GM19452 (cell line): ENCODE data around the gene NDUFB8.

Experiments used
- ATAC-seq: cut with Tn5 transposase; IDR thresholded peaks from one replicate; pipeline ENCODE4 v1.9.1; 2021; ENCODE audit not compliant: unreplicated experiment

NDUFB8 gene

DNA sequence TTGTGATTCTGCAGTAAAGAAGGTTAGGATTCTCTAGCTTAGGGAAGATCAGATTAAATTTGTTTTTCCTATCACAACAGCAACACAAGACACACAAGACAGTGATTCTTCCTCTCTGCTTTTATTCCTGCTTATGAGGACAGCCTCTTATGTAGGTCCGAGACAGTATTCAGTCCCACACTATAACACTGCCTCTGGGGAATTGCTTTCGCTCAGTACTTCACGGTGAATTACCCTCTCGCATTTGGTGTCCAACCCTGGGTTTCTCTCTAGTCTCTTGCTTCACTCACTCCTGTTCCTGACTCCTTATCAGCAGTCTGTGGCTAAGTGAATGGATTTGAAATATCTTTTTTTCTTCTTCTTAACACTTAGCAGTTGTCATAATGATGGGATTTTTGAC is 7.8 kb upstream of the NDUFB8 start:
- ATAC-seq: no peak

DNA sequence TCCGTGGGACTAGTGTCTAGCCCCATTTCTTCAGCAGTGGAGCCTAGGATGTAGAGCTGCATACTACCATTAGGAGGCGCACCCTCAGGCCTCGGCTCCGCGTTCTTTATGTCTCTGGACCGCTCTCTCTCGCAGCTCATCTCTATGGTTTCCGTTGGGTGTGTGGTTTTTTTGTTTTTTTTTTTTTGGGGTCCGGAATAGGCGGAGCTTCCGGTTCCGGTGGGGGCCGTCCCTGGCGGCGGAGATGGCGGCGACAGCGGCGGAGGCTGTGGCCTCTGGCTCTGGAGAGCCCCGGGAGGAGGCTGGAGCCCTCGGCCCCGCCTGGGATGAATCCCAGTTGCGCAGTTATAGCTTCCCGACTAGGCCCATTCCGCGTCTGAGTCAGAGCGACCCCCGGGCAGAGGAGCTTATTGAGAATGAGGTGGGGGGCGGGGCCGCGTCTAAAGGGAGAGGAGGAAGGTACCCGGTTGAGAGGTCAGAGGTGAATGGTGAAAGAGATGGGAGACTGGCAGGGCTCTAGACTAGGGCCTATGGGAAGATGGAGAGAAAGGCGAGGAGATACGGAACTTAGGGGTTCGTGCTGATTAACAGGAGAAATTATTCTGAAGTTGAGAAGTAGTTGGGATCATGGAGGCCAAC is 6.2 kb upstream of the NDUFB8 start, which contains the start of gene HIF1AN:
TSS of gene HIF1AN (plus strand) at position 229 of the 639 bp plus-strand sequence. CDS start at position 245, 16 bp downstream.
- ATAC-seq: peak; percentile 94

DNA sequence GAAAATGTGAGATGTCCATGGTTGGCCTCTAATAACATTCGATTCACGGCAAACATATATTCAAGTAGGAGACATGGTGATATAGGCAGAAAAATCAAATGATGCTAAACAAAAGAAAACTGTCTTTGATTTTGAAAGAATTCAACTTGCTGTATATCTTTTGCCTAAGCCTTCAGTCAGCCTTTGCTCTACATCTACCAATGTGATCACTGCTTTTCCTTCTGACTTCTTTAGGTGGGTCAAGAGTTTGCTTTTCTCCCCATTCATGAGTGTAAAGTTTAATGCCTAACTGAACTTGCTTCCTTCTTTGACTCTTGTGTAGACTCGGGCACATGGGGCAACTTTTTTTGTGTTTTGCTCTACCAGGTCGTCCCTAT is 5.7 kb upstream of the NDUFB8 start:
- peak; percentile 2 for ATAC-seq

DNA sequence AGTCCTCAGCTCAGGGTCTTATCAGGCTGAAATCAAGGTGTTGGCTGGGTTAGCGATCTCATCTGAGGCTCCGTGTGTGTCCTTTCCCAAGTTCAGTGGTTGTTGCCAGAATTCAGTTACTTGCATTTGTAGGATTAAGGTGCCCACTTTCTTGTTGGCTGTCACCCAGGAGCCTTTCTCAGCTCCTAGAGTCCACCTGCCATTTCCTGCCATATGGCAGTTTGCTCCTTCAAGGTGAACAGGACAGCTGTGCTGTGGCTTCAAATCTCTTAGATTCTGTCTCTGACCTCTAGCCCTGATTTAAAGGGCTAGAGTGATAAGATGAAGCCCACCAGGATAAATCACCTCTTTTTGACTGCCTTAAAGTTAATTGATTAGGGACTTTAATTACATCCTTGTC is 5.1 kb upstream of the NDUFB8 start:
- no peak for ATAC-seq

DNA sequence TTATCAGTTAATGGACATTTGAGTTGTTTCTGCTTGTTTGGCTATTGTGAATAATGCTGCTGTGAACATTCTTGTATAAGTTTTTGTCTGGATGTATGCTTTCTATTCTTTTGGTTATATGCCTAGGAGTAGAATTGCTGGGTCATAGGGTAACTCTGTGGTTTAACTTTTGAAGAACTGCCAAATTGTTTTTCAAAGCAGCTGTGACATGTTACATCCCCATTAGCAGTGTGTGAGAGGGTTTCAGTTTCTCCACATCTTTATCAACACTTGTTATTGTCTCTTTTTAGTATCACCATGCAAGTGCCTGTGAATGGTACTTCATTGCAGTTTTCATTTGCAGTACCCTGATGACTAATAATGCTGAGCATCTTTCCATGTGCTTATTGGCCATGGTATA is 2.1 kb upstream of the NDUFB8 start:
- ATAC-seq: no peak

DNA sequence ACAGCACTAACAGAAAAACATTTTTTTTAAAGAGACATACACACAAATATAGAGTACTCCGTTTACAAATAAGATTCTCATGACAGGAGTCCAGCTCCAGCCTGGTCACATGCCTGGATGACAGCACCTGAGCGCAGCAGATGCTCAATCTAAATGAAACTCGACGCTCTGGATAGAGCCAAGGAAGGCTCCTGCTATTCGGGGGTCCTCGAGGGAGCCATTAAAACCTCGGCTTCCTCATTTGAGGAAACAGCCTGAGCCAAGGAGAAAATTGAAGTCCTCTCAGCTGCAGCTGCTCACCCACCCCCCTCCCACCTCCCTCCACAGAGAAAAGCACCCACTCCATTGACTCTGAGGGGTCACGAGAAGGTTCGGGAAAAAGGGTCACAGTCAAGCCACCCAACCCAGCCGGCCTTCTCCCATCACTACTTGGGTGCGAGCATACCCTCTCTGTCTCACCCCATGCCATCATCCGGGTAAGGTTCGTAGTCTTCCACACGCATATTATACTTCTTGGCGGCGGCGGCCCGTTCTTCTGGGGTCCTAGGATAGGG is 673 bp downstream of the NDUFB8 start:
- no peak for ATAC-seq

DNA sequence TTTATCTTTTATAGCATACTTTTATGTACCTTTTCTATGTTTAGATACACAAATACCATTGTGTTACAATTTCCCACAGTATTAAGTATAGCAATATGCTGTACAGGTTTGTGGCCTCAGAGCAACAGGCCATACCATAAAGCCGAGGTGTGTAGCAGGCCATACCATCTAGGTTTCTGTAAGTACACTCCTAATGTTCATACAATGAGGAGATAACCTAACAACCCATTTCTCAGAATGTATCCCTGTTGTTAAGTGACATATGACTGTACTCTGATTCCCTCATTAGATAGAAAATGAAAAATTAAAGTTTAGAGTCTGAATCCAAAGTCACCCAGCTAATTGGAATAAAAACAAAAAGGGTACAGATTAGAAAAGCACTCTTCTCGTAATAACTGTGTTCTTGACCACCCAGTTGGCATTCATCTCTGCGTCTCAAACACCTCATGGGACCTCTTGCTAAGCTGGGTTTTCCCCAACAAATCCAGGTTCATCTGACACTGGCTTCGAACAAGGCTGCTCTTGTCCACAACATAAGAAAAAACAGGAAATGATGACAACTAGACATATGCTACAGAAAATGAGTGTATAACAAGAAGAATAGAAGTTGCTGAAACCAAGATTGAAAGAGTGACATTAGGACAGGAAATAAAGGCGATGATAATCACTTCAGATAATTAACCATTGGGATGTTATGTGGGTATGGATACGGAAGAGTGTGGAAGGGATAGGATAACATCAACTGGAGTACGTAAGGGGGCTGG is 1.4 kb downstream of the NDUFB8 start:
- no peak for ATAC-seq

DNA sequence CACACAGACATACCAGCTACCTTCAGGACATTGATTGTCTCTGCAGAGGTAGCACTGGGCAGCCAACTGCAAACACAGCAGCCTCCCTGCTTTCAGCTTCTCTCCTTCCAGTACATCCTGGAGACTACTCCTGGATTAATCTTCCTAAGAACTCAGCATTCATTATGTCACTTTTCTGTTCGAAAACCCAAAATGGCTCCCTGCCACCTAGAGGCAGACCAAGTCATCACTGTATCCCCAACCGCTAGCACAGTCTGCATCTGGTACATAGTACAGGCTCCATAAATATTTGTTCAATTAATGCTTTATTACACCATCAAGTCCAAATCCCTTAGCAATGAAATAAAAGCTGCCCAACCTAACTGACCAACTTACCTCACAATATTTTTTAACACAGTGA is 5.0 kb downstream of the NDUFB8 start:
- no peak for ATAC-seq

DNA sequence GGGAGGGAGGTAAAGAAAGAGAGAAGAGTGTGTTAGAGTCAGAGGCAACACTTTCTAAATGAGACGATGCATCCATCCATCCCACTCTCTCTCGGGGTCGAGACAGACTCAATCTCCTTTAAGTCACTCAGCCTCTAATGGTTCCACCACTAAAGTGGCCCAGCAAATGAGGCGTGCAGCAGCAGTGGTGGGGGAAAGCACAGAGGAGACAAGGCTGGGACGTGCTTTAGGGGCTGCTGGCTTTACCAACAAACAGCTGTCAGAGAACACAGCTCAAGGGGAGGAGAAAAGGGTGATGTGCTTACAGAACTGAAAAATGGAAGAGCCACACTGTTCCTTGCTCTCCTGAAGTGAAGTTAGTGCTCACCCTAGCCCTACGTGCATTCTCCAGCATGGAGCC is 5.5 kb downstream of the NDUFB8 start:
- no peak for ATAC-seq

DNA sequence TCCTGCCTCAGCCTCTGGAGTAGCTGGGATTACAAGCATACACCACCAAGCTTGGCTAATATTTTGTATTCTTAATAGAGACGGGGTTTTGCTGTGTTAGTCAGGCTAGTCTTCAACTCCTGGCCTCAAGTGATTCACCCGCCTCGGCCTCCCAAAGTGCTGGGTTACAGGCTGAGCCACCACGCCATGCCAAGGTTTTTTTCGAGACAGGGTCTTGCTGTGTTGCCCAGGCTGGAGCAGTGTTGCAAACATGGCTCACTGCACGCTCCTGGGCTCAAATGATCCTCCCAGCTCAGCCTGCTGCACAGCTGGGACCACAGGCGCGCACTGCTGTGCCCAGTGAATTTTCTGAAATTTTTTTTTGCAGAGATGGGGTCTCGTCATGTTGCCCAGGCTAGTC is 6.7 kb downstream of the NDUFB8 start:
- no peak for ATAC-seq

DNA sequence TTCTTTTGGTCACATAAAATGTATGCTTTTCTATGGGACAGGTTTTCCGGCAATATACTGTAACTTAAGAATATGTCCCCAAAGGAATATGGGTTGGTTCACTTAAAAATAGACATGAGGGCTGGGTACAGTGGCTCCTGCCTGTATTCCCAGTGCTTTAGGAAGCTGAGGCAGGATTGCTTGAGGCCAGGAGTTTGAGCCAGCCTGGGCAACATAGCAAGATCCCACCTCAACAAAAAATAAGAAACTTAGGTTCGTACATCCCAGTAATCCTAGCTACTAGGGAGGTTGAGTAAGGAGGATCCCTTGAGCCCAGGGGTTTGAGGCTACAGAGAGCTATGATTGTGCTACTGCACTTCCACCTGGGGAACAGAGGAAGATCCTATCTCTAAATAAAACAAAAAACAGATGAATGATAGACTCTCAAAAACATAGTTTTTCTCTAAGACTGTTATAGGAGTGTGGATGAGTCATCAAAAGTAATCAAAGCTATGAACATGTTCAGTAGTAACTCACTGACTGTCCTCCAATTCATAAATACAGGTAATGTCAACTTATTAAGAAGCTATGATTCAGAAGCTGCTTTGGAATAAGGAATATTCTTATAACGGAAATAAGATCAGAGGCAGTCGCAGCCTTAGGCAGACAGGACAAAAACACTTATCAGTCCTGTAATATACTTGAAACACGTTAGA is 7.4 kb downstream of the NDUFB8 start:
- no peak for ATAC-seq

DNA sequence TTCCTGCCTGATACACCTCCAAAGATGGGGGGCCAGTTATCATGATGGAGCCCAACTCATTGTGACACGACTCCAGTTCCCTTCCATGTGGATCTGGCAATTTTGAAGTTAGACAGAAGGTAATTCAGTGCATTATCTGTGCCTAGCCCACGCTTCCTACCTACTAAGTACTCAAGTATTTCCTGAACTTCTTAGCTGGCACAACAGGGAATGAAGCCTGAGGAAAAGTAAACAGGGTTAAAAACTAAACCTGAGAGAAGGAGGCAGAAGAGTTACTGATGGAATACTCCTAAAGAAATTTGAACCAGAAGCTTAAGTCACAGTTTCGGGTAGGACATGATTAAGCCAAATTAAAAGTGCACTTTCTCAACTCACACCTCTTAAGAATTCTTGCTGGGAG is 8.9 kb downstream of the NDUFB8 start:
- ATAC-seq: no peak

DNA sequence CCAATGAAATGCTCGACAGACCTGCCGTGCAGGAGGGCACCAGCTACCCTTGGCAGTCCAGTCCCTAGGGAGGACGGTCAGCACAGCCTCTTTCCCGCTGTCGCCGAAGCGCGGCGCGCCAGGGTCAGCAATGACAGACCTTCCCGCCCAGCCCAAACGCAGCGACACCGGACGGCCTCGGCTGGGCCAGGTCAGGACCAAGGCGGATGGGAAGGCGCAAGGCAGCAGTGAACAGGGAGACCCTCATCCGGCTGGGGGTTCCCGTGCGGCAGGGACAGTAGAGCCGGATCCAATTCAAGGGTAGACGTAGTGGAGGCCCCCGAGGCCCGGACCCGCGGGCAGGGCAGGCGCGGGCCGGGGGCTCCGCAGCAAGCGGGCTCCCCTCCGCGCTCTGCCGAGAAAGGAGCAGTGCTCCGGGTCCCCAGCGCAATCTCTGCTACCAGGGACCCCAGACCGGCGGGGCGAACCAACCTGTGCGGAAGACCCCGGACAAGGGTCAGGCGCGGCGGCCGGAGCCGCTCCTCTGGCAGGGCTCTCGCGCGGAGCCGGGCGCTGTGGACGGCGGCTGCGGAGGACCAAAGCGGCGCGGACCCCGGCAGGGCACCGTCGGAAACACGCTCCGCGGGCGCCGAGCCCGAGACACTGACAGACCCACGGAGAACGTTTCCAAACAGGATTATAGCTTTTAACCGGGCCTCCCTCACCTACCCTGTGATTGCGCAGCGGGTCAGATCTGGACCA is 10.2 kb downstream of the NDUFB8 start, which contains the start of gene SEC31B:
TSS of gene SEC31B (minus strand) at position 551 of the 741 bp plus-strand sequence. CDS start 2,909 bp downstream, outside the sequence.
- ATAC-seq: no peak

DNA sequence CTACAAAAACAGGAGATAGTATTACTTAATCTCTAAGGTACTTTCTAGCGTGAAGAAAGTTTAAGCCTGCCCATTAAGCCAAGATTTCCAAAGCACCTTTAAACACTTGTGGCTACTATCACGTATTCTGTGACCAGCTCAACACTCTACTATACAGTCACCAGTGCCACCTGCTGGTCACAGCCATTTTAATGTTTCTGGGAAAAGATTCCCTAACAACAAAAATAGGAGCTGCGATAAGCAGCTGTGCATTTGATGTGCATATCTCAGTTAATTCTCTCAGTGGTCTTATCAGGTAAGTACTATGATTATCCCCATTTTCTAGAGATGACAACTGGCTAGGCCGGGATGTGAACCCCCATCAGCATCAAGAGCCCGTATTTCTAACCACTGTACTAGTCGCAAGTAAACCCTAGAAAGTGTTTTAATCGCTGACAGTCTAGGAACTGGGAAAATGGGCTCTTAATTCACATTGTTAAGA is 10.9 kb downstream of the NDUFB8 start:
- no peak for ATAC-seq

DNA sequence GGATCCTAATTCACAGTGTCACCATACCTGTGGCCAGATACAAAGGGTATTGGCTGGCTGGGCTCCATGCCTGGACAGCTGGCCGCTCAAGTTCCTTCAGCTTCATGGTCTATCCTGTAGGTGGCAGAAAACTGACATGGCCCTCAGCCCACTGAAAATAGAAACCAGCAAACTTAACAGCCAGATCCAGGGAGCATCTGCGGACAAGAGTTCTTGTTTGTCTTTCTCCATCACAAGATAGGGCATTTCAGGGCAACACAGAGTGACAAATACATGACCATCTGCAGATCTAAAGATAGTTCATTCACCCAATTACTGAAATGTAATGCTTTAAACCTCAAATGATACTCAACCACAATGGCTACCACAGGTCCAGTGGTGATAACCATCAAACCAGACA is 12.8 kb downstream of the NDUFB8 start:
- ATAC-seq: no peak

DNA sequence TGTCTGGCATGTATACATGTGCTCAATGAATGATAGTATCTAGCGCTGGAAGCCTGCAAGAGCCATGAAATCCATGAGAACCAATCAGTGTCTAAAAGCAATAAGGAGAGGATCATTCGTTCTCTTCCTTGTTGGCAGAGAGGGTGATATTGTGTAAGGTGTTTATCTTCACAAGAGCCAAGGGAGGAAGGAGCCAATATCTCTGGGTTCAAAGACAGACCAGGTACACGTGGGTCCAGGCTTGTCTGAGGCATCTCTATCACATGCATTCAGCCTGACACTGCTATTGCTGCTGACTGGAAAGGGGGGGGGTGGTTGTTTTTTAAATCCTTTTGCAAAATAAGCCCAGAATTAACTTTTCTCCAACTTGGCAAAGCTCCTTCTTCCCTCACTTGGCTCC is 14.1 kb downstream of the NDUFB8 start:
- ATAC-seq: no peak

DNA sequence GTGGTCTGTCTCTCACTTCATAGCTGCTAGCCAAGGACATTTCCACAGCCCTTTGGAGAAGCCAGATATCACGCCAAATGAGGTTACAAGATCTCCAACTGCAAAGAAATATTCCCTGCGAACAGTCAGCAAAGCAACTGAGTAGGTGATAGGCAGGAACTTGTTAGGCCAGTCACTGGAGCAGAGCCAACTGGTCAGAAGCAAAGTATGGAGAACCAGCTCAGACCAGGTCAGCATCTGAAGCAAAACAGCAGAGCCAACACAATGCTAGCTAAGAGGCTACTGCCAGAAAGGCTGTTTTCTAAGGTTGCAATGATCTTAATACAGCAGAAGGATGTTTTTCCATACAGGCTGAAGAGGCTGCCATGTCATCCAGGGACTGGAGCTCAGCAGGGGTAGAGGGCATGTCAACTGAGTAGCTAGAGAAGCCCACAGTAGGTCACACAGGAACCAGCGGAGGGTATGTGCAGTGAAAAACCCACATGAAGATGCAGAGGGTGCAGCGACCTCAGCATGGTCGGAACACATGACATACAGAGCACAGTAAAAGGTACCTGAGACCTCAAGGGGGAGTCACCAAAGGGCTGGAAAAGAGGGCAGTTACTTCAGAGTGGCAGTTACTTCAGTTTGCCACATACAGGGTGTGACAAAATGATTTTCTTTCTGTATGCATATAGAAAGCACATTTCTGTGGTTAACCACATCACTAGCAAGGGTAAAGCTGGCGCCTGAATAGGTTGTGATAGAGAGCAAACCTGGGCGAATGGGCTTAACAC is 18.9 kb downstream of the NDUFB8 start:
- ATAC-seq: no peak

DNA sequence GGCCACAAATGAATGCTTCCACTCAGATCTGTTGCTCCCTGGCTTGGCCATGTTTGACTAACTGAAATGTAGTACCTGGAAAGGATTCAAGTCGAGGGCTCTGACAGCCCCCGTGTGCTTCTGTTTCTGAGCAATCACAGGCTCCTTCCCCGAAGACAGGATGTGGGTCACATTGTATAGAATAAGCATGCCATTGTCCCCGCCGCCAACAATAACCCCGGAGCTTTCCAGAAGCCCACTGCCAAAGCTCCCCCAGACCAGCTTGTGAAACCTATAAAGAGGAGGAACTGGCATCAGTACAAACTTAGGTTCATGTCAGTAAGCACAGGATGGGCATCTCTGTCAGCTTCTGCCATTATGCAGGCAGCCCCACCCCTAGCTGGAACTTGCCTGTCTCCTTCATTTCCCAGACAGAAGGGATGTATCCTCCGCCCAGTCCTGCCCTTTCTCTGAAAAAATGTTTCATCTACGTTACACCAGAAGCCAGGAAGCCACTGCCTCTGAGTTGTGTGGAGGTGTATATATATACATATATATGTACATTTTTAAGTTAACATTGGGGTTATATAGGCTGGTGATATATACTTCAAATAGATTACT is 20.3 kb downstream of the NDUFB8 start:
- no peak for ATAC-seq

DNA sequence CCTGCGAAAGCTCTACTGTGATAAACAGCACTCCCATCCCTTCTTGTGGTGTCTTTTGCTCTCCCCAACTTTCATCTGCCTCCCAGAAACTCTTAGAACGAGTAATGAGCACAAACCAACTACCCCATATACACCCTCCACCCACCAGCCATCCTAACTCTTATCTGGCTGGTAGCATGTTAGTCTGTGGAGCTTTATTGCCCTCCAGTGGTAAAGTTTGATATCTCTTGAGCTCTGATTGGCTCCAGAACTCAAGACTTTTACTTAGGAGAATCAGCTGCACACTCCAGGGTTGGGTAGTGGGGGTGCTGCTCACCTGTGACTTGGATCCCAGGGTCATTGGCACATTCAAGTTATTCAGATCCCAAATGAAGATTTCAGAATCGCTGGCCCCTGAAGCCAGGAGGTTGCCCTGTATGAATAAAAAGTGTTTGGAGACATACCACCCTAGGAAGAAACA is 20.9 kb downstream of the NDUFB8 start:
- ATAC-seq: no peak

DNA sequence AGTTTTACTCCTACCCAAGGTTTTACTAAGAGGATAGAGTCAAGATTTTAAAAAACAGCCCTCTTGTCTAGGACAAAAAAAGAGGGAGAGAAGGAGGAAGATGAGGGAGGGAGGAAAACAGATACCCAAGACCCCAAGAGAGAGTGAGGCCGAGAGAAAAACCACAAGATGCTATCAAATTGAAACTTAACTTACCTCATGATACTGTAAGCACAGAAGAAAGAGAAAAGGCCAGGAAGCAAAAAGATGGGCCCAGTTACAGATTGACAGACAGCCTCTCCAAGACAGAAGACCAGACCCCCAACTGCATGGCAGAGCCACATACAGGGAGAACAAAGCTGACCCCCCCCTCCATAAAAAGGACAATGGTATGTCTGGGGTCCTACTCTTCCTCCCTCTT is 21.4 kb downstream of the NDUFB8 start:
- ATAC-seq: no peak
